ENCODE results near the gene KCNK7. TPM values are rescaled to one million over a fixed set of nuclear protein-coding genes. Genes with fewer than 3 reads are reported as not detected.

KCNK7 gene
- total and polyA plus RNA-seq, 8 donors, result 0.21 to 2.0 (median 0.48) TPM; not detected in 1

DNA sequence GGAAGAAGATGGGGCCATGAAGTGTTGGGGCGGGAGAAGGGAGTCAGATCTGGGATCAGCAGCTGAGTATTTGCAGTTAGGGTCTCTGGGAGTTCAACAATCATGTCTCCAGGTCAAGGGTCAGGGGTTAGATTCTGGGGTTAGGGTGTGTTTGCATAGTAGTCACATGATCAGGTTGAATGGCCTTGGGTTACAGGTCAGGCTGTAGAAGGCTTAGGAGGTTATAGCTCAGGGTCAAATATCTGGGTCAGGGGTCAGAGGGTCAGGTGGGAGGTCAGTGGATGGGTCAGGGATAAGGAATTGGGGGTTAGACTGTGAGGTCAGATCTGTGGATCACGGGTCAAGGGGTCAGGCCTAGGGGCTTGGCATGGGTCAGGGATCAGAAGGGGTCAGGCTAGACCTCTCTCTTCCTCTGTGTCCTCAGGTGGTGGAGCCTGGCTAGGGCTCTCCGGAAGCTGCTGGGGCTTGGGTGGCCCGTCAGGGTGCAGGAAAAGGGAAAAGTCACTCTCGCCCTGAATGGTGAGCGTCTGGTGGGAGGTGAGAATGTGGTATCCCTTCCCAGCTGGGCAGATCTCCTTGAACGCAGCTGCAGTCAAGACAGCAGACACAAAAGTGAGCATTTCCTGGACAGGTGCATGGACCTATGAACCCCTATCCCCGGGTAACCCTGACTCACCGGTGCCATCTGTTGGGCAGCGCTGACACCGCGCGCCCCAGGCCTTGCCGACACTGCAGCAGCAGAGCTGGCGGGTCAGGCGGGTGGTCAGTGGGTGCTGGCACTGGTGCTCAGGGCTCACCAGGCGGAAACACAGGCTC is 43.8 kb downstream of the KCNK7 start:
- H3K27ac ChIP-seq, result no peak overlapping the region
- no peaks in the 10 kb centered on the region for H3K9me3 ChIP-seq
- ATAC-seq, result peak; percentile 75
- intact Hi-C loops (cut with DNase I), result no loop called here
- H3K36me3 ChIP-seq, result no peaks in the 10 kb centered on the region
- peak in 1 of 4 donors; percentile 94 for DNase-seq
- H3K4me3 ChIP-seq, result no peak overlapping the region
- H3K27me3 ChIP-seq, result no peaks in the 10 kb centered on the region
- peaks cover 11 to 61% of the 10 kb centered on the region in 2 donors for H3K4me1 ChIP-seq
- TF ChIP-seq, protein P1, sequence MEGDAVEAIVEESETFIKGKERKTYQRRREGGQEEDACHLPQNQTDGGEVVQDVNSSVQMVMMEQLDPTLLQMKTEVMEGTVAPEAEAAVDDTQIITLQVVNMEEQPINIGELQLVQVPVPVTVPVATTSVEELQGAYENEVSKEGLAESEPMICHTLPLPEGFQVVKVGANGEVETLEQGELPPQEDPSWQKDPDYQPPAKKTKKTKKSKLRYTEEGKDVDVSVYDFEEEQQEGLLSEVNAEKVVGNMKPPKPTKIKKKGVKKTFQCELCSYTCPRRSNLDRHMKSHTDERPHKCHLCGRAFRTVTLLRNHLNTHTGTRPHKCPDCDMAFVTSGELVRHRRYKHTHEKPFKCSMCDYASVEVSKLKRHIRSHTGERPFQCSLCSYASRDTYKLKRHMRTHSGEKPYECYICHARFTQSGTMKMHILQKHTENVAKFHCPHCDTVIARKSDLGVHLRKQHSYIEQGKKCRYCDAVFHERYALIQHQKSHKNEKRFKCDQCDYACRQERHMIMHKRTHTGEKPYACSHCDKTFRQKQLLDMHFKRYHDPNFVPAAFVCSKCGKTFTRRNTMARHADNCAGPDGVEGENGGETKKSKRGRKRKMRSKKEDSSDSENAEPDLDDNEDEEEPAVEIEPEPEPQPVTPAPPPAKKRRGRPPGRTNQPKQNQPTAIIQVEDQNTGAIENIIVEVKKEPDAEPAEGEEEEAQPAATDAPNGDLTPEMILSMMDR (IDR thresholded peaks at IDR 0.05), result peak; percentile 29 to 70

GRCh38 chr11:65549096-65549495 is 46.5 kb downstream of the KCNK7 start:
- H3K4me1 ChIP-seq, result peaks cover 0 to 47% of the 10 kb centered on the region in 2 donors
- intact Hi-C loops (cut with DNase I), result loop anchor here in 1 of 2 donors (10.0 kb wide), 1 partner anchor 46 kb away; the partner anchor contains the start of gene KCNK7
- no peak overlapping the region for H3K4me3 ChIP-seq
- H3K27me3 ChIP-seq, result no peaks in the 10 kb centered on the region
- DNase-seq (no peak), ATAC-seq (no peak)
- TF ChIP-seq, protein P1 (IDR thresholded peaks at IDR 0.05), result no peak
- H3K9me3 ChIP-seq, result no peaks in the 10 kb centered on the region
- H3K36me3 ChIP-seq, result no peaks in the 10 kb centered on the region
- H3K27ac ChIP-seq, result no peak overlapping the region

- DNase-seq (no peak), ATAC-seq (no peak)
- intact Hi-C loops (cut with DNase I), result loop anchor here in 1 of 2 donors (10.0 kb wide), 1 partner anchor 46 kb away; the partner anchor contains the start of gene KCNK7
- Histone ChIP-seq H3K27me3 (no peaks in the 10 kb centered on the region), H3K27ac (no peak overlapping the region), H3K4me3 (no peak overlapping the region), H3K4me1 (peaks cover 0 to 40% of the 10 kb centered on the region in 2 donors), H3K9me3 (no peaks in the 10 kb centered on the region), H3K36me3 (no peaks in the 10 kb centered on the region)
- TF ChIP-seq, protein P1 (IDR thresholded peaks at IDR 0.05), result no peak
Measured at GRCh38 chr11:65548395-65548794, 47.2 kb downstream of the KCNK7 start.

GRCh38 chr11:65547446-65548125 is 48.0 kb downstream of the KCNK7 start:
- intact Hi-C loops (cut with DNase I), result loop anchor here in 1 of 2 donors (10.0 kb wide), 1 partner anchor 47 kb away; the partner anchor contains the start of gene KCNK7
- Histone ChIP-seq H3K27me3 (no peaks in the 10 kb centered on the region), H3K36me3 (no peaks in the 10 kb centered on the region), H3K4me1 (peaks cover 0 to 32% of the 10 kb centered on the region in 2 donors), H3K9me3 (no peaks in the 10 kb centered on the region), H3K27ac (no peak overlapping the region), H3K4me3 (no peak overlapping the region)
- no peak for ATAC-seq
- TF ChIP-seq, protein P1 (IDR thresholded peaks at IDR 0.05), result no peak
- no peak for DNase-seq

All from left lung (tissue), 10 donors.